Heart left ventricle (tissue), 13 donors: Measurements from ENCODE around the gene RPA1.

Experiments
- POLR2A ChIP-seq, 2 donors: fragments of 450-650 bp; IDR thresholded peaks; one replicate each; pipeline ENCODE4 v1.6.1; 2017; ENCODE audit warnings: antibody characterized with exemption in 2 of 2, mild to moderate bottlenecking in 2 of 2, moderate library complexity in 2 of 2
- TF ChIP-seq, protein P1 (sequence below), 12 donors: fragments of 200-600 bp; sonication (generic) in 4 of 12; IDR thresholded peaks; one replicate each; pipeline versions ENCODE4 v1.5.0 to v1.8.0; 2018 to 2022; ENCODE audit warnings: antibody characterized with exemption in 12 of 12, mild to moderate bottlenecking in 5 of 12
- donor health status: ischemic (EF 13 %, LVEDD 7.1; RV severe dilation, severe dysfunction).
- donor health status: DM: no; HTN: yes; CAD: no.
- donor health status: DM: no; HTN: no; CAD: no.
- donor health status: ischemic (EF 25% LVEDD 6.9; RV normal size, moderate dysfunction).
- donor health status: ischemic (EF 25% LVEDD 5.7; RV mildly dilated, moderate dysfunction).
- donor health status: ischemic (EF 35%, LVEDD 5.7; RV mildly dilated, moderate dysfunction).
- donor health status: nonischemic (EF 11% LVEDD 7.7; RV severe dilation, severe dysfunction).
- donor health status: DM: yes; HTN: yes; CAD: no.
- donor health status: PGD.
- donor health status: ischemic (EF 29% LVEDD 5.4; RV normal size, mild dysfunction).
- donor health status: nonischemic (EF 23%, LVEDD 6.1; RV moderate dilation, normal function).

DNA sequence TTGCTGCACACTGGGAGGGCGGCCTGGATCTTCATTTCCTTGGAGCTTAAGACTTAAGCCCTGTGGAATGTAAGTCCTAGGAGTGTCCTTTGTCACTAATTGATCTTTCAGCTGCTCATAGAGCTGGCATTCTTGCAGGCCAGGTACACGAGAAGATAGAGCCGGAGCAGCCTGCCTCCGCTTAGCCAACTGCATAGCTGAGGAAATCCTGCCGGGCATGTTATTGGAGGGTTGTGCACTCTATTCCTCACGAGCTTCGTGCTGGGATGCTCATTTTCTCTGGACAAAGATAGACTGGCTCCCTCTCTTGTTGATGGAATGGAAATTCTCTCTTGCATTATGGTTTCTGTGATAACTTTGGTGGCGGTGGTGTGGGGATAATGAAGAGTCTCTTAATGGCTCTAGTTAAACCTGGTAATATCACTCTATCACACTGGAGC, 76.9 kb downstream of the RPA1 start:
- TF ChIP-seq POLR2A (IDR thresholded peaks at IDR 0.05) = no peak
- TF ChIP-seq, protein P1, sequence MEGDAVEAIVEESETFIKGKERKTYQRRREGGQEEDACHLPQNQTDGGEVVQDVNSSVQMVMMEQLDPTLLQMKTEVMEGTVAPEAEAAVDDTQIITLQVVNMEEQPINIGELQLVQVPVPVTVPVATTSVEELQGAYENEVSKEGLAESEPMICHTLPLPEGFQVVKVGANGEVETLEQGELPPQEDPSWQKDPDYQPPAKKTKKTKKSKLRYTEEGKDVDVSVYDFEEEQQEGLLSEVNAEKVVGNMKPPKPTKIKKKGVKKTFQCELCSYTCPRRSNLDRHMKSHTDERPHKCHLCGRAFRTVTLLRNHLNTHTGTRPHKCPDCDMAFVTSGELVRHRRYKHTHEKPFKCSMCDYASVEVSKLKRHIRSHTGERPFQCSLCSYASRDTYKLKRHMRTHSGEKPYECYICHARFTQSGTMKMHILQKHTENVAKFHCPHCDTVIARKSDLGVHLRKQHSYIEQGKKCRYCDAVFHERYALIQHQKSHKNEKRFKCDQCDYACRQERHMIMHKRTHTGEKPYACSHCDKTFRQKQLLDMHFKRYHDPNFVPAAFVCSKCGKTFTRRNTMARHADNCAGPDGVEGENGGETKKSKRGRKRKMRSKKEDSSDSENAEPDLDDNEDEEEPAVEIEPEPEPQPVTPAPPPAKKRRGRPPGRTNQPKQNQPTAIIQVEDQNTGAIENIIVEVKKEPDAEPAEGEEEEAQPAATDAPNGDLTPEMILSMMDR (IDR thresholded peaks at IDR 0.05) = peak in 1 of 12 donors; percentile 9
